Dendritic cell treated with granulocyte-macrophage colony-stimulating factor and Interleukin-4, amounts not matched to agents 40 ng/mL and 50 ng/mL, for 4 days (primary cell): ENCODE data around the gene FNDC11.

Experiments used
- H3K27ac Mint-ChIP-seq: one replicate; pipeline ENCODE4 v1.8.0; 2022; ENCODE audit warnings: mild to moderate bottlenecking, mixed read lengths
- H3K27me3 Mint-ChIP-seq: one replicate; pipeline ENCODE4 v1.8.0; 2022; ENCODE audit warnings: mild to moderate bottlenecking, mixed read lengths
- H3K36me3 Mint-ChIP-seq: one replicate; pipeline ENCODE4 v1.8.0; 2022; ENCODE audit warnings: low read depth, mixed read lengths
- H3K4me1 Mint-ChIP-seq: one replicate; pipeline ENCODE4 v1.8.0; 2022; ENCODE audit warnings: low read depth, mixed read lengths
- H3K4me3 Mint-ChIP-seq: one replicate; pipeline ENCODE4 v1.8.0; 2022; ENCODE audit warnings: mild to moderate bottlenecking, moderate library complexity, mixed read lengths
- H3K9me3 Mint-ChIP-seq: one replicate; pipeline ENCODE4 v1.8.0; 2022; ENCODE audit warnings: mixed read lengths
- intact Hi-C: fragments of 100-400 bp; cut with micrococcal nuclease; formaldehyde crosslinking; loops from one replicate; pipeline ENCODE4 v1.15.0; 2022

The FNDC11 gene

GRCh38 chr20:63589261-63590217 lies 35.6 kb downstream of the FNDC11 start:
- Mint-ChIP-seq H3K27me3 (peaks cover 7% of the 10 kb centered on the region), H3K4me3 (no peak overlapping the region), H3K4me1 (peaks cover 18% of the 10 kb centered on the region), H3K27ac (peak overlapping the region; percentile 85), H3K9me3 (no peaks in the 10 kb centered on the region), H3K36me3 (peaks cover 81% of the 10 kb centered on the region)
- intact Hi-C loops: no loop called here

GRCh38 chr20:63590218-63591146 lies 36.5 kb downstream of the FNDC11 start:
- H3K4me3 Mint-ChIP-seq: no peak overlapping the region
- H3K27me3 Mint-ChIP-seq: peaks cover 7% of the 10 kb centered on the region
- H3K4me1 Mint-ChIP-seq: peaks cover 18% of the 10 kb centered on the region
- peaks cover 90% of the 10 kb centered on the region for H3K36me3 Mint-ChIP-seq
- intact Hi-C loops: no loop called here
- no peak overlapping the region for H3K27ac Mint-ChIP-seq
- no peaks in the 10 kb centered on the region for H3K9me3 Mint-ChIP-seq

- H3K36me3 Mint-ChIP-seq: peaks cover 91% of the 10 kb centered on the region
- H3K9me3 Mint-ChIP-seq: no peaks in the 10 kb centered on the region
- peaks cover under 1% of the 10 kb centered on the region for H3K27me3 Mint-ChIP-seq
- intact Hi-C loops: no loop called here
- H3K4me3 Mint-ChIP-seq: no peak overlapping the region
- peaks cover 18% of the 10 kb centered on the region for H3K4me1 Mint-ChIP-seq
- no peak overlapping the region for H3K27ac Mint-ChIP-seq
Measured at GRCh38 chr20:63591147-63591533, 37.2 kb downstream of the FNDC11 start.

- no peaks in the 10 kb centered on the region for H3K9me3 Mint-ChIP-seq
- no peak overlapping the region for H3K27ac Mint-ChIP-seq
- intact Hi-C loops: no loop called here
- no peak overlapping the region for H3K4me3 Mint-ChIP-seq
- peaks cover 18% of the 10 kb centered on the region for H3K4me1 Mint-ChIP-seq
- H3K36me3 Mint-ChIP-seq: peaks cover 95% of the 10 kb centered on the region
- H3K27me3 Mint-ChIP-seq: no peaks in the 10 kb centered on the region
Measured at GRCh38 chr20:63591786-63592355, 37.9 kb downstream of the FNDC11 start.

- peaks cover 10% of the 10 kb centered on the region for H3K4me1 Mint-ChIP-seq
- H3K4me3 Mint-ChIP-seq: no peak overlapping the region
- H3K9me3 Mint-ChIP-seq: no peaks in the 10 kb centered on the region
- intact Hi-C loops: no loop called here
- no peak overlapping the region for H3K27ac Mint-ChIP-seq
- H3K36me3 Mint-ChIP-seq: peaks cover 95% of the 10 kb centered on the region
- no peaks in the 10 kb centered on the region for H3K27me3 Mint-ChIP-seq
Measured at GRCh38 chr20:63592661-63593060, 38.7 kb downstream of the FNDC11 start.

DNA sequence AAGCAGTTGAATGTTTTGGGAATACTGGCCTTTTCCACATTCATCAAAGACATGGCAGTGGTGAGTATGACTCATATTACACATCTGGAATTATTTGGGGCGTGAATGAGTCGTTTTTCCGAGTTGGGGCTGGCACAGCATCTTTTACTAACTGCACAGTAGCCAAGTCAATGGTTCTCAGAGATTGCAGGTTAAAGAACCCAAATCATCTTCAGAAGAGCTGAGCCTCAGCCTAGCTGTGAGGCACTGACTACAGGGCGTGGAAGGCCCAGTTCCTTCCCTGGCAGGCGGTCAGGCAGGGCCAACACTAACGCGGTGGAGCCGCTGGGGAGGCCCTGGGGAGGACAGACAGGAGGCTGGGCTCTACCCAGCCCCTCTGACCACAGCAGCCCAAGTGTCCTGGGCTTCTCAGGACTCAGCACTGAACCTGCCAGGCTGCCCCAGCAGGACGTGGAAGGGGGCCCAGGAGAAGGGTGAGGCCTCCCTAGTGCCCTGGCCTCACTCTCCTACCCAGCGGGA lies 40.1 kb downstream of the FNDC11 start:
- Mint-ChIP-seq H3K4me3 (no peak overlapping the region), H3K27me3 (no peaks in the 10 kb centered on the region), H3K9me3 (no peaks in the 10 kb centered on the region), H3K36me3 (peaks cover 100% of the 10 kb centered on the region), H3K27ac (no peak overlapping the region), H3K4me1 (no peaks in the 10 kb centered on the region)
- intact Hi-C loops: no loop called here

- Mint-ChIP-seq H3K9me3 (no peaks in the 10 kb centered on the region), H3K4me3 (no peak overlapping the region), H3K27me3 (no peaks in the 10 kb centered on the region), H3K36me3 (peaks cover 100% of the 10 kb centered on the region), H3K27ac (no peak overlapping the region), H3K4me1 (no peaks in the 10 kb centered on the region)
- intact Hi-C loops: no loop called here
Measured at GRCh38 chr20:63595416-63596127, 41.6 kb downstream of the FNDC11 start.

DNA sequence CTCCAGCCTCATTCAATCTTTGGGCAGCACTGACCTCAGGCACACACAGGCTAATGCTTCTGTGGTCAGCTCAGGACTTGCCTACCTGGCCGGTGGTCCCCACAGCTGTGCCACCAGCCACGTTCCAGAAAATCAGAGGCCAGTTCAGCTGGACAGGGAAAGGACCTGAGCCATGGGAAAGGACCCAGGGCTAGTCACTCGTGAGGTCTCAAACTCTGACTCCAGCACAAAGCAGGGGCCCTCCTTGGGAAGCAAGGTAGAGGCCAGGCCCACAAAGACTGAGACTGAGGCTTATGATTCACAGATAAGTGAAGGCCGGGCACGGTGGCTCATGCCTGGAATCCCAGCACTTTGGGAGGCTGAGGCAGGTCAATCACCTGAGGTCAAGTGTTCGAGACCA lies 42.5 kb downstream of the FNDC11 start:
- H3K36me3 Mint-ChIP-seq: peaks cover 100% of the 10 kb centered on the region
- H3K27me3 Mint-ChIP-seq: no peaks in the 10 kb centered on the region
- H3K4me3 Mint-ChIP-seq: no peak overlapping the region
- intact Hi-C loops: no loop called here
- no peaks in the 10 kb centered on the region for H3K9me3 Mint-ChIP-seq
- no peaks in the 10 kb centered on the region for H3K4me1 Mint-ChIP-seq
- no peak overlapping the region for H3K27ac Mint-ChIP-seq

DNA sequence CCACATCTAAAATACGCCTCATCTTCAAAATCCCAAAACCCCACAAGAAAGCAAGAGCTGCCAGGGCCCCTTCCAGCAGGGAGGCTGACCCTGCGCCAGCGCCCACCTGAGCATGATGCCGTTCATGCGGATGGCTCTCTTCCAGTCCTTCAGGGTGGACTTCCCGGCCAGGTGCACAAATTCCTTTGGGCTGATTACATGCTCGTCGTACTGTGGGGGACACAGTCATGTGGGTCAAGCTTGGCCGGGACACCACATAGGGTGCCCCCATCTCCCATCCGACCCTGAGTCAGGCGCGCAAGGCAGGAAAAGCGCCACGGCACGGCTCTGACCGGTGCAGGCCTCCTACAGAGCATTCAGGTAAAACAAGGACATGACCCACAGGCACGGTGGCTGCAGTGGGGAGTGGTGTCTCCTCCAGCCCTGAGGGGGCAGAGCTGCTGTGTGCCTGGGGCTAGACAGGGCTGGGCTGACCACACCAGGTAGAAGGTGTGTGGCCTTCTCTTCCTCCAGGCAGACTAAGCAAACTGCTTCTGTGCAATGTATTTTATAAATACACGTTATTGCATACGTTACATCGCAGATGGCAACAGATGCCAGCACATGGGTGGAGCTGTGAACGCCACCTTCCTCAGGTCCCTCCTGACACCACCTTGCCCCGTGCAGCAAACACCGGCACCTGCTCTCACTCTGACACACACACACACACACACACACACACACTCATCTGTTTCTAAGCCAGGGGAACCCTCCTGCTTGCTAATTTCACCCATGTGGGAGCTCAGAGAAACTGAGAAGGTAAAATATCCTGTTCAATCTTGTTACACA lies 43.9 kb downstream of the FNDC11 start:
- Mint-ChIP-seq H3K36me3 (peaks cover 100% of the 10 kb centered on the region), H3K27me3 (no peaks in the 10 kb centered on the region), H3K9me3 (no peaks in the 10 kb centered on the region), H3K4me1 (peaks cover 6% of the 10 kb centered on the region), H3K4me3 (no peak overlapping the region), H3K27ac (no peak overlapping the region)
- intact Hi-C loops: no loop called here

DNA sequence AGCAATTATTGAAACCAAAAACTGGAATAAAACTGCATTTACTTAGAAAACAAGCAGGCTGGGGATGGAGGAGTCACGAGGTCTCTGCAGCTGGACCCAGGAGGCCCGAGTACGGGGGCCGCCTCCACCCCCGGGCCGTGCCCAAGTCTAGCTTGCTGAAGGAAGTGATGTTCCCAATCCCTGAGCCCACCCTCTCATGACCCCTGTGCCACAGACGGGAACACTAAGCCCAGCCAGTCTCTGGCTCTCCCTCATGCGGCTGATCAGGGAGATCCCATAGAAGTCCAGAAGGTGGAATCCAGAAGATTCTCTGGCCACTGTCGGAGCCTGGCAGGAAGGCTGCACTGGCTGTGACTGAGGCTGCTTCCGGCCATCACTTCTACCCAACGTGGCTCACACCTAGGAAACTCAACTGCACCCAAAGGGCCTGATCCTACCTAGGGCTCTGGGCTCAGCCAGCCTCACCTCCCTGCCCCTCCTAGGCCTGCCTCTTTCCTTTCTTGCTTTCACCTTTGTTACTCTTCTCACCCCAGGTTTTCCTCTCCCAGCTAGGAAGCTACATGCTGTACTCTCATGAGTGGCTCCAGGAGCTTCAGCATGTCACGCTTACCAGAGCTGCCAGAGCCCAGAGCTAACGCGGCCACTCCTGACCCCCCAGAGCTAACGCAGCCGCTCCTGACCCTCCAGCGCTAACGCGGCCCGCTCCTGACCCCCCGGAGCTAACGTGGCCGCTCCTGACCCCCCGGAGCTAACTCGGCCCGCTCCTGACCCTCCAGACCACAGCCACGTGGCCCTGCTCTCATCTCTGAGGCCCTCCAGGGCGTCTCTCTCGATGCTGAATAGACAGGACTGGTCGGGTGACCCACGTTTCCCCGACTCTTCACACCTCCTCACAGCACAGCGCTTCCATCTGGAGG lies 44.8 kb downstream of the FNDC11 start:
- intact Hi-C loops: no loop called here

GRCh38 chr20:63599396-63600050 lies 45.6 kb downstream of the FNDC11 start:
- no peak overlapping the region for H3K4me3 Mint-ChIP-seq
- intact Hi-C loops: no loop called here
- peaks cover 100% of the 10 kb centered on the region for H3K36me3 Mint-ChIP-seq
- H3K4me1 Mint-ChIP-seq: peaks cover 9% of the 10 kb centered on the region
- no peaks in the 10 kb centered on the region for H3K27me3 Mint-ChIP-seq
- H3K9me3 Mint-ChIP-seq: no peaks in the 10 kb centered on the region
- no peak overlapping the region for H3K27ac Mint-ChIP-seq

More for the DNA sequence above, 44.8 kb downstream of the FNDC11 start:
- no peaks in the 10 kb centered on the region for H3K27me3 Mint-ChIP-seq
- H3K27ac Mint-ChIP-seq: no peak overlapping the region
- no peak overlapping the region for H3K4me3 Mint-ChIP-seq
- peaks cover 9% of the 10 kb centered on the region for H3K4me1 Mint-ChIP-seq
- H3K36me3 Mint-ChIP-seq: peaks cover 100% of the 10 kb centered on the region
- H3K9me3 Mint-ChIP-seq: no peaks in the 10 kb centered on the region
